GM18502 (cell line): ENCODE results near the gene TWIST2.

Source experiments
- ATAC-seq: cut with Tn5 transposase; IDR thresholded peaks from one replicate; pipeline ENCODE4 v1.9.1; 2021; ENCODE audit warnings: mild to moderate bottlenecking; ENCODE audit not compliant: unreplicated experiment, poor library complexity

The TWIST2 gene

DNA sequence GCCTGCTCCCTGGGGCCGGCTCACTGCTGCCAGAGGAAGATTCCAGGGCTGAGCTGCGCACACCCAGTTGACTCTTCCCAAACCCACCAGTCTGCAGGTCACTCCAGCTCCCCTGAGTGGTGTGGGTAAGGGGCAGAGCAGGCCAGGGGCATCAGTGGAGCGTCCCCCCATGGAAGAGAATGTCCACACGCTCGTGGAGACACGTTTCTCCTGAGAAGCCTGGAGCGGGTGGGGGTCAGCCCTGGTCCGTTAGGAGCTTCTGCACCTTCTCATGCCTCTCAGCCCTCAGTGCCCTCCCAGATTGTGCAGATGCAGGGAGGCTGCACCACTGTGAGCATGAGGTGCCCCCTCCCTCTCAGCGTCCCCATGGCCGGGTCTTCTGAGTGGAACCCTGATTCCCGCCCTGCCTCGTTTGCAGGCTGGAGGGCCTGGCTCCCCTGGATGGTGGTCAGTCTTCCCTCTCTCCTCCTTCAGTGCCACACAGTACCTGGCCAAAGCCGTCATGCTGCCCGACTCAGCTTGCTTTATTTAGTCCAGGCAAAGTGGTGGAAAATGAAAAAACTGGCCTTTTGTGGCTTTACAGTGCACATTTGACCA, 37.0 kb downstream of the TWIST2 start:
- ATAC-seq, result no peak

- ATAC-seq, result no peak
Observed at GRCh38 chr2:238886453-238887094, 38.7 kb downstream of the TWIST2 start.

DNA sequence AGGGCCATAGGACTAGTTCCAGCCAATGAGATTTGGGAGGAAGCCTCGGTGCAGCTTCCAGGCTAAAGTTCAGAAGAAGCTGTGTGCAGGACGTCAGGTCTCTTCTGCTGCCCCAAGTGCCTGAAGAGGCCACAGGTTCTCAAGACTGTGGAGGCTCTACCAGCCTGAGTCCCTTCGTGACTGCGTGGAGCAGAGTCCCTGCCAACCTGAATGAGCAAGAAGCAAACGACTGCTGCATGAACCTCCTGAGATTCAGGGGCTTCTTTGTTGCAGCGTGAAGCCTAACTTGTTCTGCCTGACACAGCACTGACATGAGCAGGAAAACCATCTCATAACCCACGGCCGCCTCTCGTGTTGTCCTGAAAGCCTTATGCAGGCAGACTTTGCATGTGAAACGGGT, 39.7 kb downstream of the TWIST2 start:
- no peak for ATAC-seq

DNA sequence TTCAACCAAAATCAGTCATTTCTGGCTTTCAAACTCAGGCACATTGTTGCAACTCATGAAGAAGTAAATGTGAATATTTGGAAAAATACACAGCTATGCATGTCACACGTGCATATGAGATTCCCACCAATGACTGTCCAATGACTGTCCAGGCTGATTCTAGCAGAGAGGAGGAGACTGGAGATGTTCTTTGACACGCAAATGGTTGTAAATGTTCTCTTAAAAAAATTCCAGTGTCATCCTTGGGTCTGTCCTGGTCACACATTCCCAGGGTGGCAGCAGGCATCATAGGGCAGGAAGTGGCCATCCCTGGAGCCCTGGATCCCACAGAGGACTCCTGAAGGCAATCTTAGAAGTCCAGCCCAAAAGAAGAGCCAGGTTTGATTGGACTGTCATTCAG, 40.9 kb downstream of the TWIST2 start:
- no peak for ATAC-seq

- no peak for ATAC-seq
Observed at GRCh38 chr2:238890131-238890530, 42.2 kb downstream of the TWIST2 start.

GRCh38 chr2:238890618-238891456, 43.0 kb downstream of the TWIST2 start:
- ATAC-seq, result no peak

GRCh38 chr2:238891457-238892203, 43.7 kb downstream of the TWIST2 start:
- no peak for ATAC-seq

DNA sequence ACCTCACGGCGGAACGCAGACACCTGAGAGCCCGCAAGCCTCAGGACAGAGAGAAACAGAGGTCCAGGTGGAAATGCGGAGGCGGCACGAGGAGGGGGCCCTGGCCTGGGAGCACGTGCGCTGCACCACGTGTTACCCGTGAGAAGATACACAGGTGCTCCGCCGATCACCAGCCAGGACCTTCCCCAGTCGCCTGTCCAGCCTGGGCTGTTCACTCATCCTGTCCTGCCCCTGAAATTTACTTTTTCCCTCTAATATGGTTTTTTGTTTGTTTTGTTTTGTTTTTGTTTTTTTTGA, 44.3 kb downstream of the TWIST2 start:
- ATAC-seq, result no peak

DNA sequence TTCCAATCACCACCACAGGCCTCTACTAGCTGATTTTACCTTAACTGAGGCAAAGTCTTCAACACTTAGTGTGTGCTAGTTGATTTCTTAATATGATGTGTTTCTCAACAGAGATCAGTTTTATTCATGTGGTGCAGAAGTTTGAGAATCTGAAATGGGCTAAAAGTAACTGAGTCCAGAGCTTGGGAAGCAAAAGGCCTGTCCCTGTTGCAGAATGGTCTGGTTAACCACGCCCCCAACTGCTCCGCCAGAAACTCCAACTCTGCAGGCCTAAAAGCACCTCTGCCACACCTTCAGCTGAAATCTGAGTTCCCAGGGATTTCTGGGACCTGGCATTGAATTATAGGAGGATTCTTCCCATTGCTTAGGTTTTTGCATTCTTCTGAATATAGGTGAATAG, 44.9 kb downstream of the TWIST2 start:
- ATAC-seq, result no peak

GRCh38 chr2:238893349-238894000, 45.6 kb downstream of the TWIST2 start:
- no peak for ATAC-seq

GRCh38 chr2:238894226-238894949, 46.5 kb downstream of the TWIST2 start:
- no peak for ATAC-seq

GRCh38 chr2:238894950-238895298, 47.0 kb downstream of the TWIST2 start:
- ATAC-seq, result no peak

DNA sequence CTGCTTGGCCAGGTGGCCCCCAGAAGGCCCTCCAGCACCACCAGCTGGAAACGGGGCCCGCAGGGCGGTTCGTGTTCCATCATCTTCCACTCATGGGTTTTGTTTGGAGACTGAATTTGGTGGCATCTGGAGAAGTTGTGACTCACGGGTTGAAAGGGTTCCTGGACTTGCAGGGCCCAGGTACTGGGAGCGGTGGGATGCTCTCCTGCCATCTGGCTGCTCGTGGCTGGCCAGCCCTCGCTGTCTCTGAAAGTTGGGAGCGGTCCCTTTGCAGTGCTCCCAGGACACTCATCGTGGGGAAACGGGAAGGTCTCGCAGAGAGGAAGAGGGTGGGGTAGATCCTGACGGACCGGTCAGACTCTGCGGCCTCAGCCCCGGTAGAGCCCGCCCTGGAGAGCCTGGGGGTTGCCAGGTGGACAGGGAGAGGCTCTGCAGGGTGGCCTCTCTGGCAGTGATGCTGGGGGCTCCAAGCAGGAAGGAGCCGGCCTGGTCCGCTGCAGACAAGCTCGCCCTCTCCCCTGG, 47.5 kb downstream of the TWIST2 start:
- ATAC-seq, result no peak

GRCh38 chr2:238895891-238896600, 48.2 kb downstream of the TWIST2 start:
- ATAC-seq, result no peak

DNA sequence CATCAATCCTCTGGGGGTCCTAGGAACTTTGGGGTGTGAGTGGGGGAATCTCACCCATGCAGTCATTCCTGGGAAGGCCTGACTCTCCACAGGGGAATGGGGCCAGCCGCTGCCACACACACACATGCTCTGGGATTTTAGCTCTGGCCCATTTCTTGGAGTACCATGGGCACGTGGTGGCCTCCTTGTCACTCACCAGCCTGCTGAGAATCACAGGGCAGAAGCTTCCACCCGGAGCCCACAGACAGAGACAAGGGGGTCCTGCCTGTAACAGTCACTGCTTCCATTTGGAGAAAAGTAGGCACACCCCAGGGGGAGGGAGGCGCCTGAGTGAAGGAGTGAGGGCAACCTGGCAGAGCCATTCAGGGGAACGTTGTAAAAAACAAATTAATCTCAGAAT, 48.8 kb downstream of the TWIST2 start:
- no peak for ATAC-seq

GRCh38 chr2:238897122-238897880, 49.4 kb downstream of the TWIST2 start:
- no peak for ATAC-seq

DNA sequence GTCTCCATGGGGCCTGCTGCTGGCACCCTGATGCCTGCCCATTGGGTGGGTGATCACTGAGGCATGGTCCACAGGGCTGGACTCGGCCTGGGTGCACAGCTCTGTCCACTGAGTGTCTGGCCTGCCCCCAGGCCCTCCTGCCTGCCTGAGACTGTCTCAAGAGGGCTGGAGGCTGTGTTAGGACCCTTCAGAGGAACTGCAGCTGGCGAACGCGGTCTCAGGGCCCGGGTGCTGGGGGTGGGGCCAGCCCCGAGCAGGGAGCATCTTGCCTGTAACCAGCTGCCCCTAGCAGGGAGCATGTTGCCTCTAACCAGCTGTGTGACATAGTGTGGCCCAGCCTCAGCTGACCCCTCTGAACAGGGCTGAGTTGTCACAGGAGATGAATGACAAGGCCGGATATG, 50.0 kb downstream of the TWIST2 start:
- ATAC-seq, result no peak

DNA sequence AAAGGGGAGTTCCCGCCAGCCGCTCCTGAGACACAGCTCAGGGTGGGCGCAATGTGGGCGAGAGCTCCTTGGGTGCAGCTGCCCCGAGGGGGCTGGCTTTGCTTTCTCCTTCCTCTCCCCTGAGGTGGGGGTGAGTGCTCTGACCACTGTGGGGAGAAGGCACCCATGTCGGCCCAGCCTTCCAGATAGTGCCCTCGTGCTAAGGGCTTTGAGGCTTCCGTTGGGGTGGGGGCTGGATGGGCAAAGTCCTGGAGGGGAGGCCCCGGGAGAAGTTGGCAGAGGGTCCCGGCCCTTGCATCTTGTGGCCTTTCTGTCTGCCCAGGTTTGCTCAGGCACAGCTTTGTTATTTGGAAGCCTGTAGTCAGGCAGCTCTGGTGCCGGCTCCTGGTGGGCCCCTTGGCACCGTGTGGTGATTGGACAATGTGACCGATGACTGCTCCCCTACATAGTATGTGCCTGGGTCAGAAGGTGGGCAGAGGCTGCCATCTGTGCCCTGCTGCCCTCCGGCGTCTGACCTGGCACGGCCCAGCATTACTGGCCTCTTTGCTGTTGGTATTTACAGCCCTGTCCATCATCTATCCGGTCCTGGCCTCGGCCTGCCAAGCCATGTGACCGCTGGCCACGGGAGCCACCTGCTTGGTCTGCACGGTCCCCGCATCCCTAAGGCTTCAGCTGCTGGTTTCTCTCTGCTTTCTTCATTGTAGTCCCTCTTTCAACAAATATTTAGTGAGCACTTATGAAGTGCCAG, 50.8 kb downstream of the TWIST2 start:
- no peak for ATAC-seq
